IMR-90 (cell line): ENCODE data around the gene CPED1. TPM values are rescaled to one million over a fixed set of nuclear protein-coding genes. Genes with fewer than 3 reads are reported as not detected.

Source experiments
- ATAC-seq: fragments of 200-7000 bp; cut with Tn5 transposase; 2 replicates; pipeline ENCODE4 v1.9.1; 2020; ENCODE audit warnings: low read depth, mild to moderate bottlenecking, moderate library complexity
- BruUV-seq: library from RNA; stranded (reverse); fragments of 400-500 nt; replicated peaks from 2 replicates; lab custom pipeline; 2021; lab: Mats Ljungman, UMichigan
- CTCF ChIA-PET: fragments of 300-600 bp; formaldehyde crosslinking; extraction: SDS; loops from one replicate; lab custom pipeline; 2021; ENCODE audit warnings: antibody characterized with exemption; lab: Yijun Ruan, JAX
- POLR2A ChIA-PET: fragments of 300-600 bp; sonication (Branson Sonifier 250); formaldehyde crosslinking; loops from one replicate; lab custom pipeline; 2022; ENCODE audit warnings: antibody characterized with exemption; ENCODE audit not compliant: unreplicated experiment; lab: Charles Lee
- DNase-seq: peaks from one replicate; pipeline ENCODE4 v3.0.0; 2013
- H2AFZ ChIP-seq: replicated peaks from 2 replicates; pipeline ENCODE3; 2013; ENCODE audit warnings: low read length, mild to moderate bottlenecking; ENCODE audit not compliant: poor library complexity
- H2AK5ac ChIP-seq: 2 replicates; pipeline ENCODE4 v1.6.1; 2013; ENCODE audit warnings: low read depth, low read length, inconsistent platforms
- H2AK9ac ChIP-seq: replicated peaks from 2 replicates; pipeline ENCODE3; 2013; ENCODE audit warnings: mild to moderate bottlenecking, low read depth, low read length, moderate library complexity; ENCODE audit not compliant: poor library complexity
- H2BK120ac ChIP-seq: 2 replicates; pipeline ENCODE4 v1.6.1; 2013; ENCODE audit warnings: low read depth, low read length, inconsistent platforms
- H2BK15ac ChIP-seq: 3 replicates; pipeline ENCODE4 v1.6.1; 2013; ENCODE audit warnings: low read depth, low read length, inconsistent platforms
- H2BK20ac ChIP-seq: 2 replicates; pipeline ENCODE4 v1.6.1; 2013; ENCODE audit warnings: low read depth, mild to moderate bottlenecking, inconsistent platforms, low read length, moderate library complexity
- H2BK5ac ChIP-seq: 2 replicates; pipeline ENCODE4 v1.6.1; 2013; ENCODE audit warnings: mild to moderate bottlenecking, low read depth, low read length, inconsistent platforms; ENCODE audit not compliant: poor library complexity, severe bottlenecking
- H3K14ac ChIP-seq: replicated peaks from 2 replicates; pipeline ENCODE4 v1.6.1; 2013; ENCODE audit warnings: low read depth, low read length, inconsistent platforms
- H3K18ac ChIP-seq: 2 replicates; pipeline ENCODE4 v1.6.1; 2013; ENCODE audit warnings: low read depth, low read length, control low read depth
- H3K23ac ChIP-seq: 2 replicates; pipeline ENCODE4 v1.6.1; 2013; ENCODE audit warnings: low read depth, low read length, inconsistent platforms
- H3K27ac ChIP-seq: 2 replicates; pipeline ENCODE4 v1.5.1; 2013; ENCODE audit warnings: mild to moderate bottlenecking, control low read depth, low read length; ENCODE audit not compliant: insufficient read depth
- H3K27me3 ChIP-seq: 2 replicates; pipeline ENCODE4 v1.6.1; 2013; ENCODE audit warnings: low read length; ENCODE audit not compliant: control insufficient read depth, insufficient read depth
- H3K36me3 ChIP-seq: 2 replicates; pipeline ENCODE4 v1.6.1; 2013; ENCODE audit warnings: low read length, mixed read lengths; ENCODE audit not compliant: control insufficient read depth, insufficient read depth
- H3K4ac ChIP-seq: 2 replicates; pipeline ENCODE4 v1.6.1; 2013; ENCODE audit warnings: low read depth, low read length, inconsistent platforms
- H3K4me1 ChIP-seq: 2 replicates; pipeline ENCODE4 v1.6.1; 2013; ENCODE audit warnings: low read length, mixed read lengths; ENCODE audit not compliant: control insufficient read depth, insufficient read depth
- H3K4me2 ChIP-seq: 2 replicates; pipeline ENCODE4 v1.6.1; 2013; ENCODE audit warnings: low read depth, mild to moderate bottlenecking, control low read depth, low read length, moderate library complexity
- H3K4me3 ChIP-seq: 2 replicates; pipeline ENCODE4 v1.5.1; 2013; ENCODE audit warnings: low read depth, mild to moderate bottlenecking, control low read depth, low read length, moderate library complexity; ENCODE audit not compliant: insufficient read depth
- H3K56ac ChIP-seq: 2 replicates; pipeline ENCODE4 v1.6.1; 2013; ENCODE audit warnings: low read length, inconsistent platforms; ENCODE audit not compliant: insufficient read depth; ENCODE audit errors: extremely low read depth
- H3K79me1 ChIP-seq, 2 experiments: 2 replicates each; pipeline ENCODE4 v1.6.1; 2013; ENCODE audit warnings: low read length in 2 of 2, inconsistent platforms in 1 of 2, low read depth in 1 of 2
- H3K9ac ChIP-seq: 2 replicates; pipeline ENCODE4 v1.6.1; 2013; ENCODE audit warnings: low read depth, low read length, control low read depth
- H3K9me1 ChIP-seq: 2 replicates; pipeline ENCODE4 v1.6.1; 2013; ENCODE audit warnings: low read length, inconsistent platforms; ENCODE audit not compliant: insufficient read depth
- H3K9me3 ChIP-seq: 2 replicates; pipeline ENCODE4 v1.6.1; 2013; ENCODE audit warnings: low read length; ENCODE audit not compliant: control insufficient read depth, insufficient read depth
- H4K20me1 ChIP-seq: 2 replicates; pipeline ENCODE4 v1.6.1; 2013; ENCODE audit warnings: low read length, inconsistent platforms; ENCODE audit not compliant: insufficient read depth
- H4K5ac ChIP-seq: 2 replicates; pipeline ENCODE4 v1.6.1; 2013; ENCODE audit warnings: mild to moderate bottlenecking, low read depth, low read length, control low read depth
- H4K8ac ChIP-seq, 2 experiments: 2 replicates each; pipeline ENCODE4 v1.6.1; 2013; ENCODE audit warnings: low read depth in 2 of 2, low read length in 2 of 2, control low read depth in 1 of 2, inconsistent platforms in 1 of 2
- H4K91ac ChIP-seq: 2 replicates; pipeline ENCODE4 v1.6.1; 2013; ENCODE audit warnings: low read depth, low read length, inconsistent platforms; ENCODE audit not compliant: insufficient read depth
- BHLHE40 ChIP-seq: fragments of 150-350 bp; IDR thresholded peaks from 2 replicates; pipeline ENCODE4 v1.6.1; 2016; ENCODE audit warnings: mild to moderate bottlenecking, low read depth, low read length
- CEBPB ChIP-seq: IDR thresholded peaks from 2 replicates; pipeline ENCODE4 v1.6.1; 2012; ENCODE audit warnings: low read depth, low read length, improper control_type of control experiment
- CHD1 ChIP-seq: IDR thresholded peaks from 2 replicates; pipeline ENCODE4 v1.6.1; 2012; ENCODE audit warnings: low read depth, low read length, improper control_type of control experiment
- FOS ChIP-seq: fragments of 150-350 bp; IDR thresholded peaks from 2 replicates; pipeline ENCODE4 v1.6.1; 2016; ENCODE audit warnings: low read depth, low read length
- MAFK ChIP-seq: IDR thresholded peaks from 2 replicates; pipeline ENCODE4 v1.6.1; 2012; ENCODE audit warnings: low read depth, low read length, improper control_type of control experiment
- MAZ ChIP-seq: IDR thresholded peaks from 2 replicates; pipeline ENCODE4 v1.6.1; 2012; ENCODE audit warnings: low read depth, mild to moderate bottlenecking, low read length, improper control_type of control experiment, moderate library complexity, borderline replicate concordance
- MXI1 ChIP-seq: IDR thresholded peaks from 2 replicates; pipeline ENCODE4 v1.6.1; 2012; ENCODE audit warnings: low read depth, mild to moderate bottlenecking, low read length, moderate library complexity, borderline replicate concordance
- NFE2L2 ChIP-seq: fragments of 150-350 bp; IDR thresholded peaks from 2 replicates; pipeline ENCODE4 v1.6.1; 2016; ENCODE audit warnings: low read depth, mild to moderate bottlenecking, low read length
- POLR2A ChIP-seq: IDR thresholded peaks from 2 replicates; pipeline ENCODE4 v1.6.1; 2012; ENCODE audit warnings: mild to moderate bottlenecking, low read depth, low read length
- RAD21 ChIP-seq: IDR thresholded peaks from 2 replicates; pipeline ENCODE4 v1.6.1; 2012; ENCODE audit warnings: low read length, improper control_type of control experiment
- RCOR1 ChIP-seq: IDR thresholded peaks from 2 replicates; pipeline ENCODE4 v1.6.1; 2012; ENCODE audit warnings: mild to moderate bottlenecking, low read length, improper control_type of control experiment; ENCODE audit not compliant: insufficient replicate concordance
- RFX5 ChIP-seq: IDR thresholded peaks from 2 replicates; pipeline ENCODE4 v1.8.0; 2012; ENCODE audit warnings: low read depth, mild to moderate bottlenecking, low read length, moderate library complexity
- SMC3 ChIP-seq: fragments of 150-350 bp; IDR thresholded peaks from 2 replicates; pipeline ENCODE4 v1.6.1; 2016; ENCODE audit warnings: low read depth, mild to moderate bottlenecking, antibody characterized with exemption, low read length, moderate library complexity
- WGBS, 2 experiments: methylation state at CpG; one replicate each; pipeline versions ENCODE4 v1.1.5 to v1.1.7; 2013; ENCODE audit warnings: missing lambda C conversion rate in 2 of 2; ENCODE audit not compliant: insufficient read length in 1 of 2; ENCODE audit errors: extremely low coverage in 2 of 2; 5-methylcytosine and 5-hydroxymethylcytosine counted together
- dilution Hi-C: fragments of 300-500 bp; cut with HindIII; formaldehyde crosslinking; loops from one replicate; pipeline ENCODE4 v1.14.3; 2018; ENCODE audit warnings: low sequenced_read_pairs; ENCODE audit not compliant: unreplicated experiment
- in situ Hi-C: fragments of 300-500 bp; cut with MboI; formaldehyde crosslinking; loops from 3 replicates; pipeline ENCODE4 v1.14.3; 2019; ENCODE audit warnings: low sequenced_read_pairs, inconsistent platforms, mixed read lengths
- intact Hi-C: fragments of 100-400 bp; cut with micrococcal nuclease; formaldehyde crosslinking; loops from 2 replicates; pipeline ENCODE4 v1.10.0; 2022
- polyA plus RNA-seq, 3 experiments: library from polyadenylated mRNA; depleted of rRNA; stranded (reverse); fragments of >200 nt; gene quantifications; 2 replicates each; pipeline ENCODE4 v1.2.3, GENCODE V29; 2012; ENCODE audit warnings: low replicate concordance in 1 of 3
- total RNA-seq: library from RNA; depleted of rRNA; stranded (reverse); fragments of >200 nt; gene quantifications from 2 replicates; pipeline ENCODE4 v1.2.3, GENCODE V29; 2012
- TF ChIP-seq, protein P1 (sequence below): conservative IDR thresholded peaks from 2 replicates; pipeline ENCODE4 v1.5.1; 2012; ENCODE audit warnings: mild to moderate bottlenecking, low read depth, low read length, improper control_type of control experiment
- TF ChIP-seq, protein P2 (sequence below): fragments of 150-350 bp; IDR thresholded peaks from 2 replicates; pipeline ENCODE4 v1.6.1; 2017; ENCODE audit warnings: mild to moderate bottlenecking, antibody characterized with exemption, low read length, low read depth
- TF ChIP-seq, protein P3 (sequence below): fragments of 150-350 bp; IDR thresholded peaks from 2 replicates; pipeline ENCODE4 v1.6.1; 2016; ENCODE audit warnings: low read depth, mild to moderate bottlenecking, low read length, moderate library complexity, borderline replicate concordance

Gene CPED1
- total and polyA plus RNA-seq, 2 of the 4 experiments (the other 2 are of a cell fraction), result 31.2 to 96.8 TPM

DNA sequence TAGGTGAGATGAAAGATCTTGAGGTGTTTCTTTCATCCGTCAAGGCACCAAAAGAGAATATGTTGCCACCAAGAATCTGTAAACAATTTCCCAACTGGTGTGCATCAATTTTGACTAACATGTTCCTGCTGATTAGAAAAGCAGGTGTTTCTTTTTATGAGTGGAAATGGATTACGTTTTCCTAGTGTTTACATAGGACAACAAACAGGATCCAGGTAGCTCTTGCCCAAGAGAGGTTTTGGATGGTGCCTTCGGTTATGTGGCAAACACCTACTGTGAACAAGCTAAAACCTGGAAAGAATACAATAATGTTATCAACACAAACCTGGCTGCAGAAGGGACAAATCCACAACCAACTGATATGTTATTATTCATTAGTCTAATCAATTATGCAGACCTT lies 286.7 kb downstream of the CPED1 start:
- Histone ChIP-seq H3K14ac (no peak overlapping the region), H4K20me1 (no peaks in the 10 kb centered on the region), H3K18ac (no peak overlapping the region), H2BK20ac (0 out of 2 replicates have a peak overlapping the region, but pooled peaks have one; percentile 24), H3K9ac (no peak overlapping the region), H3K4me2 (no peak overlapping the region), H2BK15ac (no peak overlapping the region), H3K27me3 (no peaks in the 10 kb centered on the region), H2BK5ac (no peak overlapping the region), H2BK120ac (0 out of 2 replicates have a peak overlapping the region, but pooled peaks have one; percentile 9), H4K5ac (no peak overlapping the region), H3K9me3 (no peaks in the 10 kb centered on the region), H3K27ac (no peak overlapping the region), H2AFZ (no peak overlapping the region), H2AK5ac (no peak overlapping the region), H4K8ac (no peak overlapping the region), H3K79me1 (peaks cover 2 to 4% of the 10 kb centered on the region in 2 experiments; a peak in 1 of 4 replicates), H4K91ac (no peak overlapping the region), H3K56ac (no peak overlapping the region), H3K4me1 (peaks cover 8% of the 10 kb centered on the region), H2AK9ac (no peak overlapping the region), H3K4me3 (no peak overlapping the region), H3K36me3 (0 out of 2 replicates have a peak, but pooled peaks cover 1% of the 10 kb centered on the region), H3K9me1 (no peaks in the 10 kb centered on the region; the same call in 1 of the 2 replicates), H3K4ac (no peak overlapping the region), H3K23ac (no peak overlapping the region)
- BruUV-seq, result no TSS peak
- DNase-seq (no peak), ATAC-seq (no peak)
- ChIA-PET POLR2A (no interaction called here), CTCF (no interaction called here)
- WGBS, 2 experiments, result no CpG with 5 or more reads among the region's 3 CpGs
- in situ Hi-C loops, result no loop called here
- intact Hi-C loops, result no loop called here
- TF ChIP-seq RAD21 (no peak), SMC3 (no peak), NFE2L2 (no peak), POLR2A (no peak), MAFK (no peak), RFX5 (no peak), CEBPB (no peak), MAZ (no peak), BHLHE40 (no peak), RCOR1 (no peak), MXI1 (no peak), CHD1 (no peak), FOS (no peak)
- TF ChIP-seq, protein P1, sequence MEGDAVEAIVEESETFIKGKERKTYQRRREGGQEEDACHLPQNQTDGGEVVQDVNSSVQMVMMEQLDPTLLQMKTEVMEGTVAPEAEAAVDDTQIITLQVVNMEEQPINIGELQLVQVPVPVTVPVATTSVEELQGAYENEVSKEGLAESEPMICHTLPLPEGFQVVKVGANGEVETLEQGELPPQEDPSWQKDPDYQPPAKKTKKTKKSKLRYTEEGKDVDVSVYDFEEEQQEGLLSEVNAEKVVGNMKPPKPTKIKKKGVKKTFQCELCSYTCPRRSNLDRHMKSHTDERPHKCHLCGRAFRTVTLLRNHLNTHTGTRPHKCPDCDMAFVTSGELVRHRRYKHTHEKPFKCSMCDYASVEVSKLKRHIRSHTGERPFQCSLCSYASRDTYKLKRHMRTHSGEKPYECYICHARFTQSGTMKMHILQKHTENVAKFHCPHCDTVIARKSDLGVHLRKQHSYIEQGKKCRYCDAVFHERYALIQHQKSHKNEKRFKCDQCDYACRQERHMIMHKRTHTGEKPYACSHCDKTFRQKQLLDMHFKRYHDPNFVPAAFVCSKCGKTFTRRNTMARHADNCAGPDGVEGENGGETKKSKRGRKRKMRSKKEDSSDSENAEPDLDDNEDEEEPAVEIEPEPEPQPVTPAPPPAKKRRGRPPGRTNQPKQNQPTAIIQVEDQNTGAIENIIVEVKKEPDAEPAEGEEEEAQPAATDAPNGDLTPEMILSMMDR, result no peak
- TF ChIP-seq, protein P2, sequence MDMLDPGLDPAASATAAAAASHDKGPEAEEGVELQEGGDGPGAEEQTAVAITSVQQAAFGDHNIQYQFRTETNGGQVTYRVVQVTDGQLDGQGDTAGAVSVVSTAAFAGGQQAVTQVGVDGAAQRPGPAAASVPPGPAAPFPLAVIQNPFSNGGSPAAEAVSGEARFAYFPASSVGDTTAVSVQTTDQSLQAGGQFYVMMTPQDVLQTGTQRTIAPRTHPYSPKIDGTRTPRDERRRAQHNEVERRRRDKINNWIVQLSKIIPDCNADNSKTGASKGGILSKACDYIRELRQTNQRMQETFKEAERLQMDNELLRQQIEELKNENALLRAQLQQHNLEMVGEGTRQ, result no peak
- TF ChIP-seq, protein P3, sequence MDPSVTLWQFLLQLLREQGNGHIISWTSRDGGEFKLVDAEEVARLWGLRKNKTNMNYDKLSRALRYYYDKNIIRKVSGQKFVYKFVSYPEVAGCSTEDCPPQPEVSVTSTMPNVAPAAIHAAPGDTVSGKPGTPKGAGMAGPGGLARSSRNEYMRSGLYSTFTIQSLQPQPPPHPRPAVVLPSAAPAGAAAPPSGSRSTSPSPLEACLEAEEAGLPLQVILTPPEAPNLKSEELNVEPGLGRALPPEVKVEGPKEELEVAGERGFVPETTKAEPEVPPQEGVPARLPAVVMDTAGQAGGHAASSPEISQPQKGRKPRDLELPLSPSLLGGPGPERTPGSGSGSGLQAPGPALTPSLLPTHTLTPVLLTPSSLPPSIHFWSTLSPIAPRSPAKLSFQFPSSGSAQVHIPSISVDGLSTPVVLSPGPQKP, result no peak
- dilution Hi-C loops, result no loop called here
